Measurements from ENCODE around the gene MTA3. TPM values are rescaled to one million over a fixed set of nuclear protein-coding genes. Genes with fewer than 3 reads are reported as not detected.
"Not testable (repeated sequence)": the region's sequence is repeated elsewhere in the genome, so short reads cannot be mapped to it uniquely, and the experiment has no call there.

The MTA3 gene
- total and polyA plus RNA-seq, 10 donors = 11.6 to 42.9 (median 28.5) TPM

GRCh38 chr2:42622943-42623676 lies 54.7 kb downstream of the MTA3 start:
- no peaks in the 10 kb centered on the region for H3K4me1 ChIP-seq
- WGBS, 5 donors = 75 to 95% (median 87%) methylated on average over 5 of the region's 5 CpGs
- no peaks in the 10 kb centered on the region for H3K27me3 ChIP-seq (replicated peaks in 1 of 7)
- no peak overlapping the region for H3K4me3 ChIP-seq
- intact Hi-C loops (cut with DNase I; ENCODE audit: low total_unique reads) = no loop called here
- H3K36me3 ChIP-seq = peaks cover 0 to 28% (median 0%) of the 10 kb centered on the region in 6 donors
- DNase-seq = no peak
- H3K27ac ChIP-seq = no peak overlapping the region
- TF ChIP-seq POLR2A (IDR thresholded peaks at IDR 0.05) (no peak), CTCF (IDR thresholded peaks at IDR 0.05 in 8 of 11, conservative IDR thresholded peaks at IDR 0.05 in 3 of 11) (no peak), POLR2AphosphoS5 (IDR thresholded peaks at IDR 0.05) (no peak)
- H3K9me3 ChIP-seq = peaks cover 0 to 4% (median 0%) of the 10 kb centered on the region in 8 donors

GRCh38 chr2:42624047-42624446 lies 55.6 kb downstream of the MTA3 start:
- Histone ChIP-seq H3K4me3 (no peak overlapping the region), H3K9me3 (peaks cover 0 to 4% (median 0%) of the 10 kb centered on the region in 8 donors), H3K4me1 (no peaks in the 10 kb centered on the region), H3K27me3 (replicated peaks in 1 of 7) (no peaks in the 10 kb centered on the region), H3K36me3 (peaks cover 0 to 20% (median 0%) of the 10 kb centered on the region in 6 donors), H3K27ac (no peak overlapping the region)
- TF ChIP-seq POLR2AphosphoS5 (IDR thresholded peaks at IDR 0.05) (no peak), POLR2A (IDR thresholded peaks at IDR 0.05) (no peak), CTCF (IDR thresholded peaks at IDR 0.05 in 8 of 11, conservative IDR thresholded peaks at IDR 0.05 in 3 of 11) (no peak)
- 96 to 100% (median 97%) methylated on average over 2 of the region's 2 CpGs for WGBS, 5 donors
- intact Hi-C loops (cut with DNase I; ENCODE audit: low total_unique reads) = no loop called here
- no peak for DNase-seq

- H3K4me3 ChIP-seq; DNase-seq; H3K27ac ChIP-seq; H3K27me3 ChIP-seq (replicated peaks in 1 of 7); H3K36me3 ChIP-seq; intact Hi-C loops (cut with DNase I; ENCODE audit: low total_unique reads); H3K4me1 ChIP-seq; H3K9me3 ChIP-seq: not testable (repeated sequence)
- 94 to 98% (median 98%) methylated on average over 10 of the region's 10 CpGs for WGBS, 5 donors
These were observed 59.6 kb downstream of the MTA3 start for GRCh38 chr2:42628024-42628423.

GRCh38 chr2:42636934-42637333 lies 68.5 kb downstream of the MTA3 start:
- Histone ChIP-seq H3K27me3 (replicated peaks in 1 of 7) (no peaks in the 10 kb centered on the region), H3K27ac (no peak overlapping the region), H3K4me1 (peaks cover 0 to 9% (median 0%) of the 10 kb centered on the region in 6 donors), H3K9me3 (no peaks in the 10 kb centered on the region), H3K4me3 (no peak overlapping the region), H3K36me3 (peaks cover 0 to 4% (median 0%) of the 10 kb centered on the region in 6 donors)
- intact Hi-C loops (cut with DNase I; ENCODE audit: low total_unique reads) = no loop called here
- WGBS, 5 donors = 93 to 97% (median 95%) methylated on average over 6 of the region's 6 CpGs
- TF ChIP-seq POLR2AphosphoS5 (IDR thresholded peaks at IDR 0.05) (no peak), POLR2A (IDR thresholded peaks at IDR 0.05) (no peak), CTCF (IDR thresholded peaks at IDR 0.05 in 8 of 11, conservative IDR thresholded peaks at IDR 0.05 in 3 of 11) (no peak)
- DNase-seq = no peak
